ENCODE data around the gene DLL3. TPM values are rescaled to one million over a fixed set of nuclear protein-coding genes. Genes with fewer than 3 reads are reported as not detected.

Gene DLL3
- total RNA-seq, 4 donors from 2014 or later: not detected

GRCh38 chr19:39492788-39493187, 6.0 kb upstream of the DLL3 start:
- no peak for ATAC-seq
- peaks cover 0 to 2% (median 2%) of the 10 kb centered on the region in 3 donors for H3K4me1 ChIP-seq
- peaks cover 0 to 45% of the 10 kb centered on the region in 2 donors for H3K36me3 ChIP-seq
- WGBS, 2 donors (ENCODE audit: low coverage in 1 of 2): 79% methylated on average over 3 of the region's 3 CpGs; no CpG with 5 or more reads in 1 of the 2 donors
- no peak overlapping the region for H3K27ac ChIP-seq
- no peaks in the 10 kb centered on the region for H3K9me3 ChIP-seq
- TF ChIP-seq POLR2A (IDR thresholded peaks at IDR 0.05) (no peak), CTCF (IDR thresholded peaks at IDR 0.05) (no peak), POLR2AphosphoS5 (IDR thresholded peaks at IDR 0.05) (no peak), EP300 (IDR thresholded peaks at IDR 0.05) (no peak)
- H3K4me3 ChIP-seq: no peak overlapping the region
- H3K27me3 ChIP-seq: peaks cover 21% of the 10 kb centered on the region

GRCh38 chr19:39494661-39495060, 4.1 kb upstream of the DLL3 start:
- Histone ChIP-seq H3K4me3 (no peak overlapping the region), H3K9me3 (no peaks in the 10 kb centered on the region), H3K27ac (no peak overlapping the region), H3K36me3 (peaks cover 0 to 26% of the 10 kb centered on the region in 2 donors), H3K4me1 (peaks cover 0 to 20% (median 17%) of the 10 kb centered on the region in 3 donors), H3K27me3 (peaks cover 39% of the 10 kb centered on the region)
- ATAC-seq: no peak
- TF ChIP-seq POLR2AphosphoS5 (IDR thresholded peaks at IDR 0.05) (no peak), POLR2A (IDR thresholded peaks at IDR 0.05) (no peak), EP300 (IDR thresholded peaks at IDR 0.05) (no peak), CTCF (IDR thresholded peaks at IDR 0.05) (no peak)
- 72 to 85% methylated on average over 5 of the region's 5 CpGs for WGBS, 2 donors (ENCODE audit: low coverage in 1 of 2)

GRCh38 chr19:39496063-39496462, 2.7 kb upstream of the DLL3 start:
- TF ChIP-seq CTCF (IDR thresholded peaks at IDR 0.05): no peak
- no peak for ATAC-seq
- Histone ChIP-seq H3K4me1 (peaks cover 0 to 20% (median 17%) of the 10 kb centered on the region in 3 donors), H3K36me3 (peaks cover 0 to 12% of the 10 kb centered on the region in 2 donors), H3K27me3 (peaks cover 53% of the 10 kb centered on the region), H3K9me3 (no peaks in the 10 kb centered on the region), H3K27ac (no peak overlapping the region), H3K4me3 (no peak overlapping the region)
- 69 to 100% methylated on average over 1 to 2 of the region's 5 CpGs for WGBS, 2 donors (ENCODE audit: low coverage in 1 of 2)

GRCh38 chr19:39497701-39497995, 1.1 kb upstream of the DLL3 start:
- no peak overlapping the region for H3K4me3 ChIP-seq
- peaks cover 69% of the 10 kb centered on the region for H3K27me3 ChIP-seq
- H3K9me3 ChIP-seq: peaks cover 0 to 3% (median 0%) of the 10 kb centered on the region in 3 donors
- 0% methylated on average over 3 to 4 of the region's 7 CpGs for WGBS, 2 donors (ENCODE audit: low coverage in 1 of 2)
- peaks cover 0 to 21% (median 17%) of the 10 kb centered on the region in 3 donors for H3K4me1 ChIP-seq
- no peak for ATAC-seq
- no peak for TF ChIP-seq EP300 (IDR thresholded peaks at IDR 0.05)
- no peak for TF ChIP-seq POLR2A (IDR thresholded peaks at IDR 0.05)
- TF ChIP-seq CTCF (IDR thresholded peaks at IDR 0.05): no peak
- no peak for TF ChIP-seq POLR2AphosphoS5 (IDR thresholded peaks at IDR 0.05)
- no peaks in the 10 kb centered on the region for H3K36me3 ChIP-seq
- H3K27ac ChIP-seq: no peak overlapping the region

- no peak overlapping the region for H3K4me3 ChIP-seq
- TF ChIP-seq CTCF (IDR thresholded peaks at IDR 0.05) (peak in 2 of 4 experiments; percentile 7 to 52), EP300 (IDR thresholded peaks at IDR 0.05) (no peak)
- peaks cover 0 to 26% (median 17%) of the 10 kb centered on the region in 3 donors for H3K4me1 ChIP-seq
- WGBS, 2 donors (ENCODE audit: low coverage in 1 of 2): 0 to 3% methylated on average over 11 to 27 of the region's 40 CpGs
- peaks cover 75% of the 10 kb centered on the region for H3K27me3 ChIP-seq
- no peak for ATAC-seq
- peaks cover 0 to 6% (median 0%) of the 10 kb centered on the region in 3 donors for H3K9me3 ChIP-seq
- no peak overlapping the region for H3K27ac ChIP-seq
- H3K36me3 ChIP-seq: no peaks in the 10 kb centered on the region
Measured at GRCh38 chr19:39497996-39498797, 550 bp upstream of the DLL3 start.
